AG04450 (cell line): ENCODE measurements around the gene HENMT1. TPM values are rescaled to one million over a fixed set of nuclear protein-coding genes. Genes with fewer than 3 reads are reported as not detected.
"Not testable (repeated sequence)": the region's sequence is repeated elsewhere in the genome, so short reads cannot be mapped to it uniquely, and the experiment has no call there.

Experiments
- CTCF ChIA-PET: fragments of 300-600, 350-600 bp; formaldehyde crosslinking; extraction: SDS; loops from one replicate; lab custom pipeline; 2022; ENCODE audit warnings: antibody characterized with exemption, inconsistent platforms; lab: Charles Lee
- POLR2A ChIA-PET: fragments of 350-600 bp; formaldehyde crosslinking; extraction: SDS; loops from one replicate; lab custom pipeline; 2021; ENCODE audit warnings: antibody characterized with exemption, inconsistent platforms; lab: Yijun Ruan, JAX
- DNase-seq: peaks from one replicate; pipeline ENCODE4 v3.0.0-alpha.2; 2011; ENCODE audit warnings: low read depth, low spot score
- H3K27ac ChIP-seq: one replicate; pipeline ENCODE4 v1.5.1; 2012; ENCODE audit warnings: low read depth, low read length, control low read depth
- H3K27me3 ChIP-seq: one replicate; pipeline ENCODE4 v1.6.0; 2012; ENCODE audit warnings: low read length; ENCODE audit not compliant: control insufficient read depth, insufficient read depth
- H3K4me3 ChIP-seq: 2 replicates; pipeline ENCODE4 v1.5.1; 2011; ENCODE audit warnings: mild to moderate bottlenecking, low read depth, low read length, control low read depth
- H3K9me3 ChIP-seq: 2 replicates; pipeline ENCODE4 v1.5.1; 2012; ENCODE audit warnings: low read length; ENCODE audit not compliant: control insufficient read depth, insufficient read depth
- polyA plus RNA-seq: library from polyadenylated mRNA; depleted of rRNA; stranded (reverse); fragments of >200 nt; gene quantifications from 2 replicates; pipeline ENCODE4 v1.2.3, GENCODE V29; 2011
- TF ChIP-seq, protein P1 (sequence below): IDR thresholded peaks from 2 replicates; pipeline ENCODE4 v1.5.1; 2011; ENCODE audit warnings: low read depth, low read length, control low read depth, inconsistent platforms

HENMT1 gene
- polyA plus RNA-seq, 1 experiment: 2.3 TPM

- ChIA-PET CTCF (no interaction called here), POLR2A (no interaction called here)
- no peak for DNase-seq
- Histone ChIP-seq H3K27ac (no peak overlapping the region), H3K9me3 (no peaks in the 10 kb centered on the region; the same call in 1 of the 2 replicates), H3K27me3 (peaks cover 3% of the 10 kb centered on the region), H3K4me3 (no peak overlapping the region)
- TF ChIP-seq, protein P1, sequence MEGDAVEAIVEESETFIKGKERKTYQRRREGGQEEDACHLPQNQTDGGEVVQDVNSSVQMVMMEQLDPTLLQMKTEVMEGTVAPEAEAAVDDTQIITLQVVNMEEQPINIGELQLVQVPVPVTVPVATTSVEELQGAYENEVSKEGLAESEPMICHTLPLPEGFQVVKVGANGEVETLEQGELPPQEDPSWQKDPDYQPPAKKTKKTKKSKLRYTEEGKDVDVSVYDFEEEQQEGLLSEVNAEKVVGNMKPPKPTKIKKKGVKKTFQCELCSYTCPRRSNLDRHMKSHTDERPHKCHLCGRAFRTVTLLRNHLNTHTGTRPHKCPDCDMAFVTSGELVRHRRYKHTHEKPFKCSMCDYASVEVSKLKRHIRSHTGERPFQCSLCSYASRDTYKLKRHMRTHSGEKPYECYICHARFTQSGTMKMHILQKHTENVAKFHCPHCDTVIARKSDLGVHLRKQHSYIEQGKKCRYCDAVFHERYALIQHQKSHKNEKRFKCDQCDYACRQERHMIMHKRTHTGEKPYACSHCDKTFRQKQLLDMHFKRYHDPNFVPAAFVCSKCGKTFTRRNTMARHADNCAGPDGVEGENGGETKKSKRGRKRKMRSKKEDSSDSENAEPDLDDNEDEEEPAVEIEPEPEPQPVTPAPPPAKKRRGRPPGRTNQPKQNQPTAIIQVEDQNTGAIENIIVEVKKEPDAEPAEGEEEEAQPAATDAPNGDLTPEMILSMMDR: no peak
These were observed 9.4 kb upstream of the HENMT1 start for GRCh38 chr1:108670131-108670773.

DNA sequence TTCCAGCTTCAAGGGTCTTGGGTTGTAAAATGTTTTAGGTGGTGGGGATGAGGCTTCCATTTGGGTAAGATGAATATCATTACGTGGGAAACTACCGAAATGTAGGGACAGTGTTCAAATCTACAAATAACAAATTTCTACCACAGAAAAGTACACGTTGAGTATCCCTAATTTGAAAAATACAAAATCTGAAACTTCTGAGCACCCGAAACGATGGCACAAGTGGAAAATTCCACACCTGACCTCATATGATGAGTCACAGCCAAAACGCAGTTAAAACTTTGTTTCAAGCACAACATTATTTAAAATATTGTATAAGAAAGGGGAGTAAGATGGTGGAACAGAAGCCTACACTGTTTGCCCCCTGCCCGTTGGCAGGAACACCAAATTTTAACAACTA is 8.8 kb upstream of the HENMT1 start:
- no peak for DNase-seq
- Histone ChIP-seq H3K27me3 (peaks cover 3% of the 10 kb centered on the region), H3K4me3 (no peak overlapping the region), H3K9me3 (no peaks in the 10 kb centered on the region; the same call in 1 of the 2 replicates), H3K27ac (no peak overlapping the region)
- TF ChIP-seq, protein P1: no peak
- CTCF ChIA-PET: interaction anchor here (0.6 kb wide), 1 partner anchor 13 kb away, joined by 3 read pairs; no protein-coding TSS in a partner anchor
- POLR2A ChIA-PET: no interaction called here

DNA sequence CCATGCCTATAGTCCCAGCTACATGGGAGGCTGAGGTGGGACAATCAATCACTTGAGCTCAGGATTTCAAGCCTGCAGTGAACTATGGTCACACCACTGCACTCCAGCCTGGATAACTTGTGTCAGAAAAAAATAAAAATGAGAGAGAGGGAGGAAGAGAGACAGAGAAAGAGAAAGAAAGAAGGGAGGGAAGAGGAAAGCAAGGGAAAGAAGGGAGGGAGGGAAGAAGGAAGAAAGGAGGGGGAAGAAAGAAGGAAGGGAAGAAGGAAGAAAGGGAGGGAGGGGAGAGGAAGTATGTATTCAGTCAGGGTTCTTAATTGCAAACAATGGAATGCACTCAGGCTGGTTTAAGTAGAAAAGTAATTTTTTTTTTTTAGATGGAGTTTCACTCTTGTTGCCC is 7.9 kb upstream of the HENMT1 start:
- ChIA-PET CTCF (no interaction called here), POLR2A (no interaction called here)
- TF ChIP-seq, protein P1: no peak
- Histone ChIP-seq H3K4me3 (no peak overlapping the region), H3K9me3 (no peaks in the 10 kb centered on the region; the same call in 1 of the 2 replicates), H3K27ac (no peak overlapping the region), H3K27me3 (peaks cover 3% of the 10 kb centered on the region)
- no peak for DNase-seq

- H3K27me3 ChIP-seq, H3K9me3 ChIP-seq, DNase-seq, POLR2A ChIA-PET, H3K27ac ChIP-seq, H3K4me3 ChIP-seq: not testable (repeated sequence)
- CTCF ChIA-PET: interaction anchor here (0.5 kb wide), 1 partner anchor 78 kb away, joined by 3 read pairs; no protein-coding TSS in a partner anchor
These were observed 6.5 kb upstream of the HENMT1 start for GRCh38 chr1:108667422-108667821.

DNA sequence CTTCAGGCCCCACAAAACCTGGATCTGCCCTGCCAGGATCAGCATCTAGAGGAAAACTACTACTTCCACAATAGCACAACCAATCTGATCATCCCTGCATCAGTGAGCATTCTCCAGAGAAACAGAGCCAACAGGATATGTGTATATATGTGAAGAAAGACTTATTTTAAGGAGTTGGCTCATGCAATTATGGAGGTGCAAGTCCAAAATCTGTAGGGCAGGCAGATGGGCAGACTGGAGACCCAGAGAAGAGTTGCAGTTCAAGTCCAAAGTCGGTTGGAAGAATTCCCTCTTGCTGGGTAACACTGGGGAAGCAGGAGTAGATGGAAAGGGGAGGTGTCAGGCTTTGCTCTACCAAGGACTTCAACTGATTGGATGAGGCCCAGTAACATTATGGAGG is 4.9 kb upstream of the HENMT1 start:
- ChIA-PET CTCF (no interaction called here), POLR2A (no interaction called here)
- H3K27me3 ChIP-seq: peaks cover 3% of the 10 kb centered on the region
- no peak overlapping the region for H3K4me3 ChIP-seq
- TF ChIP-seq, protein P1: no peak
- no peaks in the 10 kb centered on the region; the same call in 1 of the 2 replicates for H3K9me3 ChIP-seq
- DNase-seq: no peak
- no peak overlapping the region for H3K27ac ChIP-seq
